Spleen (tissue), 3 donors: ENCODE measurements around the gene MACROD2.

Experiments
- POLR2A ChIP-seq, 3 donors: fragments of 450-650 bp; IDR thresholded peaks; one replicate each; pipeline ENCODE4 v1.5.1; 2017; ENCODE audit warnings: antibody characterized with exemption in 3 of 3, mild to moderate bottlenecking in 1 of 3
- POLR2AphosphoS5 ChIP-seq, 3 donors: sonication (generic); formaldehyde crosslinking; IDR thresholded peaks; one replicate each; pipeline ENCODE4 v1.5.1; 2017; ENCODE audit warnings: antibody characterized with exemption in 3 of 3

- TF ChIP-seq POLR2A (IDR thresholded peaks at IDR 0.05) (no peak), POLR2AphosphoS5 (IDR thresholded peaks at IDR 0.05) (no peak)
Observed at GRCh38 chr20:15699431-15700146, 1704.3 kb downstream of the MACROD2 start.
